Spleen (tissue), 11 donors: ENCODE measurements around the gene ICOS. TPM values are rescaled to one million over a fixed set of nuclear protein-coding genes. Genes with fewer than 3 reads are reported as not detected.

Experiments
- DNase-seq: peaks from one replicate; pipeline ENCODE4 v3.0.0-alpha.2; 2020
- H3K27ac ChIP-seq, 8 donors: fragments of 200-600 bp; sonication (generic) in 7 of 8; 1 replicate in 4 of 8; 2 replicates in 4 of 8; pipeline versions ENCODE4 v1.5.0 to v1.8.0; 2016 to 2021; ENCODE audit warnings: inconsistent platforms in 4 of 8, mild to moderate bottlenecking in 4 of 8, moderate library complexity in 1 of 8
- H3K27me3 ChIP-seq, 7 donors: fragments of 200-600 bp; sonication (generic) in 6 of 7; replicated peaks in 1 of 7; 1 replicate in 4 of 7; 2 replicates in 3 of 7; pipeline versions ENCODE4 v1.5.0 to v1.8.0; 2016 to 2021; ENCODE audit warnings: inconsistent platforms in 3 of 7, mild to moderate bottlenecking in 1 of 7
- H3K36me3 ChIP-seq, 6 donors: fragments of 200-600 bp; sonication (generic) in 5 of 6; 1 replicate in 4 of 6; 2 replicates in 2 of 6; pipeline versions ENCODE4 v1.5.0 to v1.8.0; 2016 to 2021; ENCODE audit warnings: inconsistent platforms in 2 of 6
- H3K4me1 ChIP-seq, 6 donors: fragments of 200-600 bp; sonication (generic) in 5 of 6; 1 replicate in 3 of 6; 2 replicates in 3 of 6; pipeline versions ENCODE4 v1.5.0 to v1.8.0; 2016 to 2021; ENCODE audit warnings: inconsistent platforms in 3 of 6
- H3K4me3 ChIP-seq, 8 donors: fragments of 200-600 bp; sonication (generic) in 7 of 8; 1 replicate in 4 of 8; 2 replicates in 4 of 8; pipeline versions ENCODE4 v1.5.0 to v1.8.0; 2016 to 2021; ENCODE audit warnings: inconsistent platforms in 4 of 8, mild to moderate bottlenecking in 4 of 8, moderate library complexity in 2 of 8
- H3K9me3 ChIP-seq, 8 donors: fragments of 200-600 bp; sonication (generic) in 7 of 8; 1 replicate in 4 of 8; 2 replicates in 4 of 8; pipeline versions ENCODE4 v1.5.0 to v1.8.0; 2016 to 2021; ENCODE audit warnings: inconsistent platforms in 4 of 8
- POLR2A ChIP-seq, 3 donors: fragments of 450-650 bp; IDR thresholded peaks; one replicate each; pipeline ENCODE4 v1.5.1; 2017; ENCODE audit warnings: antibody characterized with exemption in 3 of 3, mild to moderate bottlenecking in 1 of 3
- POLR2AphosphoS5 ChIP-seq, 3 donors: sonication (generic); formaldehyde crosslinking; IDR thresholded peaks; one replicate each; pipeline ENCODE4 v1.5.1; 2017; ENCODE audit warnings: antibody characterized with exemption in 3 of 3
- WGBS, 5 donors: extraction: QIAGEN DNeasy Blood & Tissue Kit in 3 of 5; methylation state at CpG; one replicate each; pipeline versions ENCODE4 v1.1.5 to v1.1.7; 2013 to 2018; 5-methylcytosine and 5-hydroxymethylcytosine counted together
- intact Hi-C: fragments of 100-400 bp; cut with DNase I; formaldehyde crosslinking; loops from one replicate; pipeline ENCODE4 v1.15.0; 2023; ENCODE audit warnings: low total_unique reads
- polyA plus RNA-seq, 3 donors: library from polyadenylated mRNA; stranded (reverse); fragments of 200-250 nt; gene quantifications; one replicate each; pipeline ENCODE4 v1.2.1, GENCODE V29; 2013
- total RNA-seq, 7 donors: library from RNA; depleted of rRNA in 3 of 7; stranded (reverse); fragments of >200 nt in 3 of 7; fragmentation: NEBNext Ultra II Directional in 4 of 7; extraction: Animal tissue kit (Norgen Biotek cat#: 25700) in 4 of 7; gene quantifications; one replicate each; pipeline versions ENCODE4 v1.1.0 to v1.2.1, GENCODE V29; 2016 to 2021
- TF ChIP-seq, protein P1 (sequence below), 11 experiments: fragments of 200-600 bp in 7 of 11; fragments of 450-650 bp in 4 of 11; sonication (generic) in 4 of 11; IDR thresholded peaks in 8 of 11; conservative IDR thresholded peaks in 3 of 11; 1 replicate in 7 of 11; 2 replicates in 4 of 11; pipeline versions ENCODE4 v1.4.0 to v1.8.0; 2016 to 2021; ENCODE audit warnings: antibody characterized with exemption in 11 of 11, inconsistent platforms in 4 of 11, mild to moderate bottlenecking in 1 of 11
- donor health status: healthy with polysubstance abuse.
- donor health status: DM: no; HTN: no; CAD: no; lungs with moderate emphysema.
- donor health status: DM: no; HTN: no; CAD: no.
- donor health status: Bipolar disorder and iron deficiency.
- donor health status: healthy.
- donor health status: DM: no; HTN: no; CAD: no.
- donor health status: DM: yes; HTN: yes; CAD: no.

Gene ICOS
- total and polyA plus RNA-seq, 10 donors, result 1.2 to 5.0 (median 3.6) TPM

GRCh38 chr2:203914546-203915182 is 21.9 kb upstream of the ICOS start:
- Histone ChIP-seq H3K4me1 (peaks cover 0 to 22% (median 6%) of the 10 kb centered on the region in 6 donors), H3K27me3 (no peaks in the 10 kb centered on the region), H3K36me3 (no peaks in the 10 kb centered on the region), H3K4me3 (no peak overlapping the region), H3K27ac (peak overlapping the region in 1 of 8 donors; percentile 8), H3K9me3 (no peaks in the 10 kb centered on the region)
- intact Hi-C loops, result loop anchor here (10.0 kb wide), 1 partner anchor 430 kb away; no protein-coding TSS in a partner anchor
- WGBS, 5 donors, result 27 to 37% (median 32%) methylated on average over 8 of the region's 8 CpGs
- no peak for DNase-seq
- TF ChIP-seq POLR2A (IDR thresholded peaks at IDR 0.05) (no peak), POLR2AphosphoS5 (IDR thresholded peaks at IDR 0.05) (no peak)
- TF ChIP-seq, protein P1, sequence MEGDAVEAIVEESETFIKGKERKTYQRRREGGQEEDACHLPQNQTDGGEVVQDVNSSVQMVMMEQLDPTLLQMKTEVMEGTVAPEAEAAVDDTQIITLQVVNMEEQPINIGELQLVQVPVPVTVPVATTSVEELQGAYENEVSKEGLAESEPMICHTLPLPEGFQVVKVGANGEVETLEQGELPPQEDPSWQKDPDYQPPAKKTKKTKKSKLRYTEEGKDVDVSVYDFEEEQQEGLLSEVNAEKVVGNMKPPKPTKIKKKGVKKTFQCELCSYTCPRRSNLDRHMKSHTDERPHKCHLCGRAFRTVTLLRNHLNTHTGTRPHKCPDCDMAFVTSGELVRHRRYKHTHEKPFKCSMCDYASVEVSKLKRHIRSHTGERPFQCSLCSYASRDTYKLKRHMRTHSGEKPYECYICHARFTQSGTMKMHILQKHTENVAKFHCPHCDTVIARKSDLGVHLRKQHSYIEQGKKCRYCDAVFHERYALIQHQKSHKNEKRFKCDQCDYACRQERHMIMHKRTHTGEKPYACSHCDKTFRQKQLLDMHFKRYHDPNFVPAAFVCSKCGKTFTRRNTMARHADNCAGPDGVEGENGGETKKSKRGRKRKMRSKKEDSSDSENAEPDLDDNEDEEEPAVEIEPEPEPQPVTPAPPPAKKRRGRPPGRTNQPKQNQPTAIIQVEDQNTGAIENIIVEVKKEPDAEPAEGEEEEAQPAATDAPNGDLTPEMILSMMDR (IDR thresholded peaks at IDR 0.05 in 8 of 11, conservative IDR thresholded peaks at IDR 0.05 in 3 of 11), result no peak

- WGBS, 5 donors, result 70 to 80% (median 75%) methylated on average over 7 of the region's 7 CpGs
- Histone ChIP-seq H3K27me3 (no peaks in the 10 kb centered on the region), H3K27ac (peak overlapping the region in 2 of 8 donors; percentile 8 to 23), H3K36me3 (no peaks in the 10 kb centered on the region), H3K4me3 (no peak overlapping the region), H3K9me3 (no peaks in the 10 kb centered on the region), H3K4me1 (peaks cover 0 to 16% (median 2%) of the 10 kb centered on the region in 6 donors)
- intact Hi-C loops, result loop anchor here (10.0 kb wide), 1 partner anchor 430 kb away; no protein-coding TSS in a partner anchor
- no peak for DNase-seq
- TF ChIP-seq POLR2AphosphoS5 (IDR thresholded peaks at IDR 0.05) (no peak), POLR2A (IDR thresholded peaks at IDR 0.05) (no peak)
- TF ChIP-seq, protein P1 (IDR thresholded peaks at IDR 0.05 in 8 of 11, conservative IDR thresholded peaks at IDR 0.05 in 3 of 11), result no peak
These were observed 21.3 kb upstream of the ICOS start for GRCh38 chr2:203915256-203915655.

GRCh38 chr2:203916756-203917155 is 19.8 kb upstream of the ICOS start:
- H3K4me1 ChIP-seq, result peaks cover 0 to 14% (median 2%) of the 10 kb centered on the region in 6 donors
- intact Hi-C loops, result loop anchor here (10.0 kb wide), 1 partner anchor 432 kb away; no protein-coding TSS in a partner anchor
- no peak for TF ChIP-seq POLR2AphosphoS5 (IDR thresholded peaks at IDR 0.05)
- TF ChIP-seq POLR2A (IDR thresholded peaks at IDR 0.05), result no peak
- TF ChIP-seq, protein P1 (IDR thresholded peaks at IDR 0.05 in 8 of 11, conservative IDR thresholded peaks at IDR 0.05 in 3 of 11), result no peak
- no peaks in the 10 kb centered on the region for H3K9me3 ChIP-seq
- no peaks in the 10 kb centered on the region for H3K36me3 ChIP-seq
- H3K4me3 ChIP-seq, result no peak overlapping the region
- H3K27ac ChIP-seq, result no peak overlapping the region
- H3K27me3 ChIP-seq, result no peaks in the 10 kb centered on the region
- no peak for DNase-seq

DNA sequence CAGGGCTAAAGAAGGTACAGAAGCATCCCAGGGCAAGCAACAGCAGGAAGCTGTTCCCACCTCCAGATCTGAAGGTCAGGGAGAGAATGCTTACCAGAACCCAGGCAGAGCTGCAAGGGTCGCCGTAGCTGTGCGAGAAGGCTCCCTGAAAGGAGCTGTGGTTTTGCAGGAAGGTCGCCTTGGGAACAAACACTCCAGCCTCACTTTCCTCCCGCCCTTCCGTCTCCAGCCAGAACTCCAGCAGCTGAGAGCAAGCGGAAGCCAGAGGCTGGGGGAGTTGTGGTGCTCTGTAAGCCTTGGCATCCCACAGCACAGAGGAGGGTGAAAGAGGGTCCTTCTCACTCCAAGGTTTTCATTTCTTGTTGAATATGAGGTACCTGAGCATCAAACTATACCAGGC is 18.3 kb upstream of the ICOS start:
- no peak for DNase-seq
- Histone ChIP-seq H3K4me3 (no peak overlapping the region), H3K9me3 (no peaks in the 10 kb centered on the region), H3K27ac (no peak overlapping the region), H3K36me3 (no peaks in the 10 kb centered on the region), H3K27me3 (no peaks in the 10 kb centered on the region), H3K4me1 (peaks cover 0 to 14% (median 2%) of the 10 kb centered on the region in 6 donors)
- intact Hi-C loops, result loop anchor here (10.0 kb wide), 1 partner anchor 433 kb away; no protein-coding TSS in a partner anchor
- 63 to 80% (median 70%) methylated on average over 7 of the region's 7 CpGs for WGBS, 5 donors
- TF ChIP-seq, protein P1 (IDR thresholded peaks at IDR 0.05 in 8 of 11, conservative IDR thresholded peaks at IDR 0.05 in 3 of 11), result no peak
- TF ChIP-seq POLR2A (IDR thresholded peaks at IDR 0.05), result no peak
